Stimulated activated CD4-positive, alpha-beta T cell treated with anti-CD3 and anti-CD28 coated beads, Interleukin-1b, Interleukin-23, amount 100 ng/mL, for 4 hours (primary cell): Measurements from ENCODE around the gene PCDHB2.
"Not testable (repeated sequence)": the region's sequence is repeated elsewhere in the genome, so short reads cannot be mapped to it uniquely, and the experiment has no call there.

Experiments used
- DNase-seq, 2 donors: peaks; one replicate each; pipeline ENCODE4 v3.0.0-alpha.2; 2020; ENCODE audit warnings: low read depth in 2 of 2

Gene PCDHB2

DNA sequence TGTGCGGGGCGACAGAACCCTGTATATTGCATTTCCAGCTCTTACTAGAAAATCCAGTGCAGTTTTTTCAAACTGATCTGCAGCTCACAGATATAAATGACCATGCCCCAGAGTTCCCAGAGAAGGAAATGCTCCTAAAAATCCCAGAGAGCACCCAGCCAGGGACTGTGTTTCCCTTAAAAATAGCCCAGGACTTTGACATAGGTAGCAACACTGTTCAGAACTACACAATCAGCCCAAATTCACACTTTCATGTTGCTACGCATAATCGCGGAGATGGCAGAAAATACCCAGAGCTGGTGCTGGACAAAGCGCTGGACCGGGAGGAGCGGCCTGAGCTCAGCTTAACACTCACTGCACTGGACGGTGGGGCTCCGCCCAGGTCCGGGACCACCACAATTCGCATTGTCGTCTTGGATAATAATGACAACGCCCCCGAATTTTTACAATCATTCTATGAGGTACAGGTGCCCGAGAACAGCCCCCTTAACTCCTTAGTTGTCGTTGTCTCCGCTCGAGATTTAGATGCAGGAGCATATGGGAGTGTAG is 41.4 kb downstream of the PCDHB2 start:
- no peak for DNase-seq

DNA sequence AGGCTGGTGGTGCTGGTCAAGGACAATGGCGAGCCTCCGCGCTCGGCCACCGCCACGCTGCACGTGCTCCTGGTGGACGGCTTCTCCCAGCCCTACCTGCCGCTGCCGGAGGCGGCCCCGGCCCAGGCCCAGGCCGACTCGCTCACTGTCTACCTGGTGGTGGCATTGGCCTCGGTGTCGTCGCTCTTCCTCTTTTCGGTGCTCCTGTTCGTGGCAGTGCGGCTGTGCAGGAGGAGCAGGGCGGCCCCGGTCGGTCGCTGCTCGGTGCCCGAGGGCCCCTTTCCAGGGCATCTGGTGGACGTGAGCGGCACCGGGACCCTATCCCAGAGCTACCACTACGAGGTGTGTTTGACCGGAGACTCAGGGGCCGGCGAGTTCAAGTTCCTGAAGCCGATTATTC is 42.9 kb downstream of the PCDHB2 start:
- DNase-seq = not testable (repeated sequence)
